GM23248 (cell line): ENCODE results near the gene NUDCD2. TPM values are rescaled to one million over a fixed set of nuclear protein-coding genes. Genes with fewer than 3 reads are reported as not detected.

Experiments
- DNase-seq: peaks from one replicate; pipeline ENCODE4 v3.0.0-alpha.2; 2015
- H2AFZ ChIP-seq: fragments of 200-600 bp; sonication (generic); 2 replicates; pipeline ENCODE4 v1.6.1; 2016; ENCODE audit warnings: antibody characterized with exemption
- H3F3A ChIP-seq: fragments of 200-600 bp; sonication (generic); 2 replicates; pipeline ENCODE4 v1.6.1; 2016; ENCODE audit warnings: mild to moderate bottlenecking, antibody characterized with exemption, mixed run types; ENCODE audit not compliant: insufficient read depth
- H3K27ac ChIP-seq: fragments of 200-600 bp; sonication (generic); 2 replicates; pipeline ENCODE4 v1.5.1; 2016; ENCODE audit warnings: mild to moderate bottlenecking
- H3K27me3 ChIP-seq: fragments of 200-600 bp; sonication (generic); replicated peaks from 2 replicates; pipeline ENCODE4 v1.6.1; 2016; ENCODE audit warnings: mild to moderate bottlenecking; ENCODE audit not compliant: insufficient read depth
- H3K36me3 ChIP-seq: fragments of 200-600 bp; sonication (generic); 2 replicates; pipeline ENCODE4 v1.6.1; 2016; ENCODE audit warnings: low read depth, mild to moderate bottlenecking
- H3K4me1 ChIP-seq: fragments of 200-600 bp; sonication (generic); 2 replicates; pipeline ENCODE4 v1.6.1; 2016; ENCODE audit warnings: mild to moderate bottlenecking; ENCODE audit not compliant: insufficient read depth
- H3K4me2 ChIP-seq: fragments of 200-600 bp; sonication (generic); one replicate; pipeline ENCODE4 v1.6.1; 2016; ENCODE audit warnings: mild to moderate bottlenecking; ENCODE audit not compliant: unreplicated experiment
- H3K4me3 ChIP-seq: fragments of 200-600 bp; sonication (generic); 2 replicates; pipeline ENCODE4 v1.5.1; 2016; ENCODE audit warnings: mild to moderate bottlenecking
- H3K79me2 ChIP-seq: fragments of 200-600 bp; sonication (generic); 2 replicates; pipeline ENCODE4 v1.6.1; 2016; ENCODE audit warnings: mild to moderate bottlenecking; ENCODE audit not compliant: insufficient read depth
- H3K9ac ChIP-seq: fragments of 200-600 bp; sonication (generic); 2 replicates; pipeline ENCODE4 v1.6.1; 2016; ENCODE audit warnings: mild to moderate bottlenecking
- H3K9me2 ChIP-seq: fragments of 200-600 bp; sonication (generic); 2 replicates; pipeline ENCODE4 v1.6.1; 2016; ENCODE audit warnings: mixed run types, mild to moderate bottlenecking, moderate library complexity; ENCODE audit not compliant: insufficient read depth
- H3K9me3 ChIP-seq: fragments of 200-600 bp; sonication (generic); one replicate; pipeline ENCODE4 v1.6.1; 2017; ENCODE audit warnings: low read depth
- H4K20me1 ChIP-seq: fragments of 200-600 bp; sonication (generic); 2 replicates; pipeline ENCODE4 v1.6.0; 2016; ENCODE audit not compliant: insufficient read depth
- EZH2 ChIP-seq: fragments of 200-600 bp; sonication (generic); IDR thresholded peaks from 2 replicates; pipeline ENCODE4 v1.6.1; 2018; ENCODE audit warnings: antibody characterized with exemption, mild to moderate bottlenecking; ENCODE audit not compliant: insufficient read depth, poor library complexity, severe bottlenecking
- EZH2phosphoT487 ChIP-seq: fragments of 200-600 bp; sonication (generic); IDR thresholded peaks from 2 replicates; pipeline ENCODE4 v1.6.1; 2018; ENCODE audit warnings: antibody characterized with exemption, moderate library complexity, mild to moderate bottlenecking, low read depth; ENCODE audit not compliant: insufficient read depth
- WGBS, 2 experiments: methylation state at CpG; one replicate each; pipeline ENCODE4 v1.1.6; 2015 to 2017; ENCODE audit warnings: low lambda C conversion rate in 2 of 2, low coverage in 1 of 2; ENCODE audit errors: missing lambda C conversion rate in 2 of 2; 5-methylcytosine and 5-hydroxymethylcytosine counted together
- in situ Hi-C: fragments of 300-500 bp; cut with MboI; formaldehyde crosslinking; loops from 2 replicates; pipeline ENCODE4 v1.15.0; 2020
- polyA plus RNA-seq: library from polyadenylated mRNA; unstranded; fragments of >200 nt; fragmentation: Nextera tagmentation; extraction: Ambion mirVana; gene quantifications from 2 replicates; pipeline ENCODE4 v1.2.1, GENCODE V29; 2016
- total RNA-seq: library from RNA; depleted of rRNA; stranded (reverse); fragments of >200 nt; shearing (Covaris generic); gene quantifications from 2 replicates; pipeline ENCODE4 v1.2.3, GENCODE V29; 2014

Gene NUDCD2
- total and polyA plus RNA-seq, 2 experiments from 2014 or later: 2.7 to 57.8 TPM

GRCh38 chr5:163503106-163504078 lies 43.5 kb upstream of the NUDCD2 start:
- H3K9me2 ChIP-seq: no peaks in the 10 kb centered on the region
- no peaks in the 10 kb centered on the region for H4K20me1 ChIP-seq
- H3K9me3 ChIP-seq: no peaks in the 10 kb centered on the region
- H3K4me2 ChIP-seq: peak overlapping the region; percentile 99
- peaks cover 26% of the 10 kb centered on the region for H3K79me2 ChIP-seq
- H3K4me3 ChIP-seq: peak overlapping the region; percentile 97
- H3K9ac ChIP-seq: peak overlapping the region; percentile 95
- 1% methylated on average over 17 of the region's 17 CpGs for WGBS, 2 experiments
- in situ Hi-C loops: no loop called here
- peaks cover 44% of the 10 kb centered on the region for H3F3A ChIP-seq
- no peaks in the 10 kb centered on the region for H3K27me3 ChIP-seq
- peaks cover 25% of the 10 kb centered on the region for H3K4me1 ChIP-seq
- peak overlapping the region; percentile 94 for H3K27ac ChIP-seq
- no peaks in the 10 kb centered on the region for H3K36me3 ChIP-seq
- H2AFZ ChIP-seq: peak overlapping the region; percentile 98
- TF ChIP-seq EZH2phosphoT487 (no peak), EZH2 (no peak)
- peak; percentile 88 for DNase-seq

GRCh38 chr5:163502521-163502920 lies 42.6 kb upstream of the NUDCD2 start:
- Histone ChIP-seq H3K9ac (peak overlapping the region; percentile 95), H3K9me3 (no peaks in the 10 kb centered on the region), H3K79me2 (peaks cover 17% of the 10 kb centered on the region), H3K4me3 (peak overlapping the region; percentile 97), H4K20me1 (no peaks in the 10 kb centered on the region), H3K9me2 (no peaks in the 10 kb centered on the region), H3K27me3 (no peaks in the 10 kb centered on the region), H2AFZ (peak overlapping the region; percentile 98), H3K27ac (peak overlapping the region; percentile 94), H3K4me2 (peak overlapping the region; percentile 99), H3F3A (peaks cover 44% of the 10 kb centered on the region), H3K36me3 (no peaks in the 10 kb centered on the region), H3K4me1 (peaks cover 16% of the 10 kb centered on the region)
- WGBS, 2 experiments: 55 to 61% methylated on average over 8 of the region's 8 CpGs
- in situ Hi-C loops: no loop called here
- peak; percentile 19 for DNase-seq
- TF ChIP-seq EZH2phosphoT487 (no peak), EZH2 (no peak)

GRCh38 chr5:163498886-163499285 lies 39.0 kb upstream of the NUDCD2 start:
- H3K27ac ChIP-seq: no peak overlapping the region
- DNase-seq: peak; percentile 40
- 92 to 97% methylated on average over 1 of the region's 1 CpG for WGBS, 2 experiments
- H3K9me3 ChIP-seq: no peaks in the 10 kb centered on the region
- no peaks in the 10 kb centered on the region for H3K27me3 ChIP-seq
- H2AFZ ChIP-seq: no peak overlapping the region
- H3F3A ChIP-seq: peaks cover 17% of the 10 kb centered on the region
- H3K4me2 ChIP-seq: no peak overlapping the region
- H3K4me1 ChIP-seq: peaks cover 16% of the 10 kb centered on the region
- H3K79me2 ChIP-seq: no peaks in the 10 kb centered on the region
- no peak overlapping the region for H3K4me3 ChIP-seq
- no peaks in the 10 kb centered on the region for H3K36me3 ChIP-seq
- H3K9ac ChIP-seq: no peak overlapping the region
- no peak for TF ChIP-seq EZH2
- TF ChIP-seq EZH2phosphoT487: no peak
- in situ Hi-C loops: no loop called here
- no peaks in the 10 kb centered on the region for H4K20me1 ChIP-seq
- H3K9me2 ChIP-seq: no peaks in the 10 kb centered on the region

GRCh38 chr5:163497315-163497714 lies 37.4 kb upstream of the NUDCD2 start:
- Histone ChIP-seq H3K4me2 (no peak overlapping the region), H3K27me3 (no peaks in the 10 kb centered on the region), H3K4me1 (peaks cover 8% of the 10 kb centered on the region), H3K9me2 (no peaks in the 10 kb centered on the region), H3K36me3 (no peaks in the 10 kb centered on the region), H3F3A (peaks cover 2% of the 10 kb centered on the region), H2AFZ (no peak overlapping the region), H3K27ac (no peak overlapping the region), H3K9ac (no peak overlapping the region), H3K79me2 (no peaks in the 10 kb centered on the region), H3K4me3 (no peak overlapping the region), H3K9me3 (no peaks in the 10 kb centered on the region), H4K20me1 (no peaks in the 10 kb centered on the region)
- TF ChIP-seq EZH2 (no peak), EZH2phosphoT487 (no peak)
- DNase-seq: no peak
- WGBS, 2 experiments: 79 to 88% methylated on average over 3 of the region's 3 CpGs
- in situ Hi-C loops: no loop called here
